ENCODE measurements around the gene RPL10.

The RPL10 gene

GRCh38 chrX:154351183-154352011 is 46.8 kb upstream of the RPL10 start:
- H3K27me3 Mint-ChIP-seq (ENCODE audit: low read depth, poor library complexity), result no peaks in the 10 kb centered on the region
- no peak overlapping the region for H3K27ac Mint-ChIP-seq
- no peak for TF ChIP-seq CTCF (IDR thresholded peaks at IDR 0.05)
- peaks cover 12% of the 10 kb centered on the region for H3K36me3 Mint-ChIP-seq (ENCODE audit: low read depth)
- H3K9me3 Mint-ChIP-seq, result peaks cover 19% of the 10 kb centered on the region
- peaks cover 5% of the 10 kb centered on the region for H3K4me1 Mint-ChIP-seq
- H3K4me3 Mint-ChIP-seq, result no peak overlapping the region
- no peak for DNase-seq

- Mint-ChIP-seq H3K4me1 (peaks cover 5% of the 10 kb centered on the region), H3K4me3 (no peak overlapping the region), H3K9me3 (peaks cover 19% of the 10 kb centered on the region), H3K36me3 (ENCODE audit: low read depth) (peaks cover 12% of the 10 kb centered on the region), H3K27ac (no peak overlapping the region), H3K27me3 (ENCODE audit: low read depth, poor library complexity) (no peaks in the 10 kb centered on the region)
- DNase-seq, result no peak
- no peak for TF ChIP-seq CTCF (IDR thresholded peaks at IDR 0.05)
These were observed 46.2 kb upstream of the RPL10 start for GRCh38 chrX:154352012-154352401.

- Mint-ChIP-seq H3K27me3 (ENCODE audit: low read depth, poor library complexity) (no peaks in the 10 kb centered on the region), H3K36me3 (ENCODE audit: low read depth) (peaks cover 12% of the 10 kb centered on the region), H3K4me1 (peaks cover under 1% of the 10 kb centered on the region), H3K27ac (no peak overlapping the region), H3K9me3 (peaks cover 16% of the 10 kb centered on the region), H3K4me3 (no peak overlapping the region)
- TF ChIP-seq CTCF (IDR thresholded peaks at IDR 0.05), result no peak
- DNase-seq, result no peak
These were observed 45.7 kb upstream of the RPL10 start for GRCh38 chrX:154352466-154352865.

- peaks cover 9% of the 10 kb centered on the region for H3K36me3 Mint-ChIP-seq (ENCODE audit: low read depth)
- H3K9me3 Mint-ChIP-seq, result peaks cover 16% of the 10 kb centered on the region
- no peak for DNase-seq
- TF ChIP-seq CTCF (IDR thresholded peaks at IDR 0.05), result no peak
- H3K4me3 Mint-ChIP-seq, result no peak overlapping the region
- H3K27me3 Mint-ChIP-seq (ENCODE audit: low read depth, poor library complexity), result no peaks in the 10 kb centered on the region
- H3K27ac Mint-ChIP-seq, result no peak overlapping the region
- no peaks in the 10 kb centered on the region for H3K4me1 Mint-ChIP-seq
These were observed 44.9 kb upstream of the RPL10 start for GRCh38 chrX:154353172-154353843.

- DNase-seq, result no peak
These were observed 44.2 kb upstream of the RPL10 start for GRCh38 chrX:154354013-154354412.

More at GRCh38 chrX:154354013-154354412, 44.2 kb upstream of the RPL10 start:
- peaks cover 23% of the 10 kb centered on the region for H3K9me3 Mint-ChIP-seq
- no peaks in the 10 kb centered on the region for H3K4me1 Mint-ChIP-seq
- H3K27ac Mint-ChIP-seq, result no peak overlapping the region
- H3K36me3 Mint-ChIP-seq (ENCODE audit: low read depth), result peaks cover 15% of the 10 kb centered on the region
- no peak for TF ChIP-seq CTCF (IDR thresholded peaks at IDR 0.05)
- no peak overlapping the region for H3K4me3 Mint-ChIP-seq
- no peaks in the 10 kb centered on the region for H3K27me3 Mint-ChIP-seq (ENCODE audit: low read depth, poor library complexity)

Measured in nephron progenitor cell (in vitro differentiated cells).